ENCODE results near the gene HDAC10. TPM values are rescaled to one million over a fixed set of nuclear protein-coding genes. Genes with fewer than 3 reads are reported as not detected.
A peak's percentile ranks its signal among the peaks of the same experiment; 100 is the strongest.

The HDAC10 gene
- total and polyA plus RNA-seq, 10 of the 15 experiments (the other 5 are each of a cell fraction or from before 2014, with no cell fraction given) = 0.26 to 48.6 (median 5.0) TPM

GRCh38 chr22:50297510-50298265, 46.6 kb upstream of the HDAC10 start:
- no peaks in the 10 kb centered on the region; the same call in 1 of the 2 replicates for H4K20me1 ChIP-seq (ENCODE audit: control insufficient read depth, insufficient read depth)
- no peak overlapping the region for H3K27ac ChIP-seq (ENCODE audit: control insufficient read depth, insufficient read depth)
- TF ChIP-seq SUZ12 (IDR thresholded peaks at IDR 0.05; ENCODE audit: unreplicated experiment) (no peak), MYC (IDR thresholded peaks at IDR 0.05; ENCODE audit: insufficient read depth, insufficient read length, insufficient replicate concordance, low read length, severe bottlenecking) (no peak), TCF7 (IDR thresholded peaks at IDR 0.05; ENCODE audit: borderline replicate concordance) (no peak), ZBED1 (IDR thresholded peaks at IDR 0.05; ENCODE audit: borderline replicate concordance) (no peak), MEF2B (IDR thresholded peaks at IDR 0.05; ENCODE audit: partially characterized antibody, poor library complexity, severe bottlenecking) (no peak), SP1 (IDR thresholded peaks at IDR 0.05; ENCODE audit: low read depth, low read length) (no peak), EED (IDR thresholded peaks at IDR 0.05; ENCODE audit: low read depth) (no peak)
- TF ChIP-seq, protein P1, sequence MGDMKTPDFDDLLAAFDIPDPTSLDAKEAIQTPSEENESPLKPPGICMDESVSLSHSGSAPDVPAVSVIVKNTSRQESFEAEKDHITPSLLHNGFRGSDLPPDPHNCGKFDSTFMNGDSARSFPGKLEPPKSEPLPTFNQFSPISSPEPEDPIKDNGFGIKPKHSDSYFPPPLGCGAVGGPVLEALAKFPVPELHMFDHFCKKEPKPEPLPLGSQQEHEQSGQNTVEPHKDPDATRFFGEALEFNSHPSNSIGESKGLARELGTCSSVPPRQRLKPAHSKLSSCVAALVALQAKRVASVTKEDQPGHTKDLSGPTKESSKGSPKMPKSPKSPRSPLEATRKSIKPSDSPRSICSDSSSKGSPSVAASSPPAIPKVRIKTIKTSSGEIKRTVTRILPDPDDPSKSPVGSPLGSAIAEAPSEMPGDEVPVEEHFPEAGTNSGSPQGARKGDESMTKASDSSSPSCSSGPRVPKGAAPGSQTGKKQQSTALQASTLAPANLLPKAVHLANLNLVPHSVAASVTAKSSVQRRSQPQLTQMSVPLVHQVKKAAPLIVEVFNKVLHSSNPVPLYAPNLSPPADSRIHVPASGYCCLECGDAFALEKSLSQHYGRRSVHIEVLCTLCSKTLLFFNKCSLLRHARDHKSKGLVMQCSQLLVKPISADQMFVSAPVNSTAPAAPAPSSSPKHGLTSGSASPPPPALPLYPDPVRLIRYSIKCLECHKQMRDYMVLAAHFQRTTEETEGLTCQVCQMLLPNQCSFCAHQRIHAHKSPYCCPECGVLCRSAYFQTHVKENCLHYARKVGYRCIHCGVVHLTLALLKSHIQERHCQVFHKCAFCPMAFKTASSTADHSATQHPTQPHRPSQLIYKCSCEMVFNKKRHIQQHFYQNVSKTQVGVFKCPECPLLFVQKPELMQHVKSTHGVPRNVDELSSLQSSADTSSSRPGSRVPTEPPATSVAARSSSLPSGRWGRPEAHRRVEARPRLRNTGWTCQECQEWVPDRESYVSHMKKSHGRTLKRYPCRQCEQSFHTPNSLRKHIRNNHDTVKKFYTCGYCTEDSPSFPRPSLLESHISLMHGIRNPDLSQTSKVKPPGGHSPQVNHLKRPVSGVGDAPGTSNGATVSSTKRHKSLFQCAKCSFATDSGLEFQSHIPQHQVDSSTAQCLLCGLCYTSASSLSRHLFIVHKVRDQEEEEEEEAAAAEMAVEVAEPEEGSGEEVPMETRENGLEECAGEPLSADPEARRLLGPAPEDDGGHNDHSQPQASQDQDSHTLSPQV (IDR thresholded peaks at IDR 0.05) = no peak
- H3K4me2 ChIP-seq (ENCODE audit: control insufficient read depth, insufficient read depth) = no peak overlapping the region
- no peak overlapping the region for H3K4me3 ChIP-seq
- SMC1A ChIA-PET (ENCODE audit: uncharacterized antibody, unreplicated experiment) = no interaction called here
- no peak for DNase-seq (ENCODE audit: low read depth, low spot score)
- in situ Hi-C loops (cut with MboI) (no loop called here), intact Hi-C loops (cut with micrococcal nuclease; ENCODE audit: unreplicated experiment) (no loop called here)
- BruUV-seq (replicated peaks) = TSS peak; percentile 26
- peaks cover 35% of the 10 kb centered on the region for H3K4me1 ChIP-seq (ENCODE audit: control insufficient read depth, insufficient read depth, low read length)
- RAD21 ChIA-PET (ENCODE audit: unreplicated experiment) = no interaction called here
- no peaks in the 10 kb centered on the region for H3K27me3 ChIP-seq (replicated peaks in 1 of 2; ENCODE audit: control insufficient read depth in 2 of 2, insufficient read depth in 2 of 2, low read length in 1 of 2)
- no peak overlapping the region for H2AFZ ChIP-seq (ENCODE audit: control insufficient read depth, low read depth, low read length)
- 86% methylated on average over 19 of the region's 20 CpGs for WGBS (ENCODE audit: insufficient coverage, insufficient replicate concordance, low lambda C conversion rate, missing lambda C conversion rate)
- H3K9ac ChIP-seq (ENCODE audit: control insufficient read depth, insufficient read depth, low read length) = no peak overlapping the region
- POLR2A ChIA-PET = interaction anchor here (1.2 kb wide), 1 partner anchor 7 kb away, joined by 5 read pairs; no protein-coding TSS in a partner anchor
- CTCF ChIA-PET = no interaction called here
- H3K9me3 ChIP-seq (replicated peaks; ENCODE audit: control insufficient read depth, insufficient read depth, low read length) = no peaks in the 10 kb centered on the region
- H3K79me2 ChIP-seq (ENCODE audit: control insufficient read depth, insufficient read depth, low read length) = peaks cover 75% of the 10 kb centered on the region
- FAIRE-seq = no peak
- peaks cover 3 to 9% of the 10 kb centered on the region in 2 experiments; a peak in 3 of 4 replicates for H3K36me3 ChIP-seq (ENCODE audit: control insufficient read depth in 2 of 2, insufficient read depth in 2 of 2, low read length in 1 of 2)
- no peak for ATAC-seq

Measured in GM12878 (cell line).